Liver (tissue), 3 donors: ENCODE measurements around the gene OGFR.

ENCODE experiments used
- ATF3 ChIP-seq: IDR thresholded peaks from 2 replicates; pipeline ENCODE4 v1.6.1; 2016; ENCODE audit warnings: antibody characterized with exemption
- CTCF ChIP-seq: fragments of 150-350 bp; IDR thresholded peaks from 2 replicates; pipeline ENCODE4 v1.5.1; 2017; ENCODE audit warnings: improper control_type of control experiment, low read depth, low read length; ENCODE audit not compliant: missing input control
- FOXA1 ChIP-seq: IDR thresholded peaks from 2 replicates; pipeline ENCODE4 v1.6.1; 2016; ENCODE audit warnings: antibody characterized with exemption
- GABPA ChIP-seq, 2 donors: IDR thresholded peaks in 1 of 2; conservative IDR thresholded peaks in 1 of 2; 2 replicates each; pipeline ENCODE4 v1.6.1; 2016; ENCODE audit warnings: antibody characterized with exemption in 2 of 2, mild to moderate bottlenecking in 1 of 2, moderate library complexity in 1 of 2
- JUND ChIP-seq, 2 donors: IDR thresholded peaks; 2 replicates each; pipeline ENCODE4 v1.6.1; 2016; ENCODE audit warnings: antibody characterized with exemption in 2 of 2
- MAX ChIP-seq: IDR thresholded peaks from 2 replicates; pipeline ENCODE4 v1.6.1; 2016; ENCODE audit warnings: antibody characterized with exemption
- RAD21 ChIP-seq, 2 donors: IDR thresholded peaks; 2 replicates each; pipeline ENCODE4 v1.6.1; 2016; ENCODE audit warnings: antibody characterized with exemption in 2 of 2, mild to moderate bottlenecking in 2 of 2
- REST ChIP-seq: IDR thresholded peaks from 2 replicates; pipeline ENCODE4 v1.6.1; 2016; ENCODE audit warnings: antibody characterized with exemption, mild to moderate bottlenecking
- SP1 ChIP-seq: IDR thresholded peaks from 2 replicates; pipeline ENCODE4 v1.6.1; 2018; ENCODE audit warnings: antibody characterized with exemption, mild to moderate bottlenecking
- TAF1 ChIP-seq: conservative IDR thresholded peaks from 2 replicates; pipeline ENCODE4 v1.6.1; 2016; ENCODE audit warnings: antibody characterized with exemption, mild to moderate bottlenecking
- YY1 ChIP-seq: IDR thresholded peaks from 2 replicates; pipeline ENCODE4 v1.6.1; 2016; ENCODE audit warnings: antibody characterized with exemption, mild to moderate bottlenecking
- ZBTB33 ChIP-seq: IDR thresholded peaks from 2 replicates; pipeline ENCODE4 v1.6.1; 2016; ENCODE audit warnings: antibody characterized with exemption
- donor health status: healthy.
- donor health status: healthy.

- TF ChIP-seq CTCF: no peak
- TF ChIP-seq TAF1: no peak
- TF ChIP-seq FOXA1: no peak
- no peak for TF ChIP-seq GABPA (IDR thresholded peaks at IDR 0.05 in 1 of 2, conservative IDR thresholded peaks at IDR 0.05 in 1 of 2)
- TF ChIP-seq SP1: no peak
- TF ChIP-seq MAX: no peak
- no peak for TF ChIP-seq ATF3
- TF ChIP-seq JUND (IDR thresholded peaks at IDR 0.05): no peak
- no peak for TF ChIP-seq YY1
- no peak for TF ChIP-seq ZBTB33
- TF ChIP-seq RAD21 (IDR thresholded peaks at IDR 0.05): no peak
- no peak for TF ChIP-seq REST
These were observed 49.5 kb downstream of the OGFR start for GRCh38 chr20:62854121-62854520.
